Peyer's patch (tissue), 4 donors: ENCODE data around the gene IRF9. TPM values are rescaled to one million over a fixed set of nuclear protein-coding genes. Genes with fewer than 3 reads are reported as not detected.
A peak's percentile ranks its signal among the peaks of the same experiment; 100 is the strongest.

Experiments
- DNase-seq, 3 donors: peaks; one replicate each; pipeline ENCODE4 v3.0.0-alpha.2; 2017 to 2019
- H3K27ac ChIP-seq, 4 donors: fragments of 200-600 bp; sonication (generic); one replicate each; pipeline ENCODE4 v1.5.1; 2016 to 2019
- H3K27me3 ChIP-seq, 2 donors: fragments of 200-600 bp; sonication (generic); one replicate each; pipeline ENCODE4 v1.5.1; 2019
- H3K36me3 ChIP-seq, 3 donors: fragments of 200-600 bp; sonication (generic); one replicate each; pipeline ENCODE4 v1.5.1; 2016 to 2019
- H3K4me1 ChIP-seq, 4 donors: fragments of 200-600 bp; sonication (generic); one replicate each; pipeline ENCODE4 v1.5.1; 2016 to 2019
- H3K4me3 ChIP-seq, 4 donors: fragments of 200-600 bp; sonication (generic); 1 replicate in 3 of 4; 2 replicates in 1 of 4; pipeline ENCODE4 v1.5.1; 2016 to 2019; ENCODE audit warnings: mild to moderate bottlenecking in 1 of 4
- H3K9me3 ChIP-seq, 4 donors: fragments of 200-600 bp; sonication (generic); one replicate each; pipeline ENCODE4 v1.5.1; 2016 to 2019; ENCODE audit warnings: mild to moderate bottlenecking in 1 of 4
- POLR2A ChIP-seq, 2 donors: fragments of 450-650 bp; IDR thresholded peaks; one replicate each; pipeline ENCODE4 v1.5.1; 2017; ENCODE audit warnings: antibody characterized with exemption in 2 of 2, mild to moderate bottlenecking in 2 of 2, moderate library complexity in 2 of 2
- total RNA-seq, 4 donors: library from RNA; depleted of rRNA; stranded (reverse); fragments of >200 nt; gene quantifications; one replicate each; pipeline ENCODE4 v1.1.0, GENCODE V29; 2016
- TF ChIP-seq, protein P1 (sequence below), 6 experiments: fragments of 450-650 bp in 4 of 6; fragments of 200-600 bp in 2 of 6; sonication (generic) in 1 of 6; IDR thresholded peaks; one replicate each; pipeline ENCODE4 v1.5.1; 2017 to 2019; ENCODE audit warnings: antibody characterized with exemption in 6 of 6, mild to moderate bottlenecking in 3 of 6, moderate library complexity in 1 of 6

IRF9 gene
- total RNA-seq, 4 donors from 2014 or later, result 64.1 to 219 (median 80.8) TPM

DNA sequence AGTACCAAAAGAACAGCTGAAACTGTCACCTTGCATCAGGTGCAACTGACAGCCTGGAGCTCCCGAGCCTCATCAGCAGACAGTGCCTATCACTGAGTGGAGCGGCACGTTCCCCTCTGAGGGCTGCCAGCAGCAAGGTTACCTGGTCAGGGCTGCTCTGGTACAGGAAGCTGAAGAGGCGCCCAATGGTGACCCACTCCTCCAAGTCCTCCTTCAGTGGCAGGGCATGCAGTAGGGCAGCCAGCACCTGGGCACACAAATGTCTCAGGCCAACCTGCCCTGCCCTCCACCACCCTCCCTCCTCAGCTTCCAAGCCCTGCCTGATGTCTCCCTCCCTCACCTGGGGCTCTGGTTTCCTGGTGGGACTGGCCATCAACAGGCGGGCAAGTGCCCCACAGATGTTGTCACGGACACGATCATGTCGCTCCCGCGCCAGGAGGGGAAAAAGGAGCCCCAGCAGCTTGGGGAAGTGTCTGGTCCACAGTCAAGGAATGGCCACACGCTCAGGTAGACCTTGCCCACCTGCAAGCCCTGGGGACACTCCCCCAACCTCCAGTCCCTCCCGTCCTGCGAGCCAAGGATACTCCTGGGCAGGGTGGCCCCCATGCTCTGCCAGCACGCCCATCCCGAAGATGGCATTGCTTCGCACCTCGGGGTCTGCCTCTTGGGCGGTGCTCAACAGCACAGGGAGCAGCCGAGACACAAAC is 20.5 kb downstream of the IRF9 start:
- no peak for TF ChIP-seq POLR2A (IDR thresholded peaks at IDR 0.05)
- TF ChIP-seq, protein P1, sequence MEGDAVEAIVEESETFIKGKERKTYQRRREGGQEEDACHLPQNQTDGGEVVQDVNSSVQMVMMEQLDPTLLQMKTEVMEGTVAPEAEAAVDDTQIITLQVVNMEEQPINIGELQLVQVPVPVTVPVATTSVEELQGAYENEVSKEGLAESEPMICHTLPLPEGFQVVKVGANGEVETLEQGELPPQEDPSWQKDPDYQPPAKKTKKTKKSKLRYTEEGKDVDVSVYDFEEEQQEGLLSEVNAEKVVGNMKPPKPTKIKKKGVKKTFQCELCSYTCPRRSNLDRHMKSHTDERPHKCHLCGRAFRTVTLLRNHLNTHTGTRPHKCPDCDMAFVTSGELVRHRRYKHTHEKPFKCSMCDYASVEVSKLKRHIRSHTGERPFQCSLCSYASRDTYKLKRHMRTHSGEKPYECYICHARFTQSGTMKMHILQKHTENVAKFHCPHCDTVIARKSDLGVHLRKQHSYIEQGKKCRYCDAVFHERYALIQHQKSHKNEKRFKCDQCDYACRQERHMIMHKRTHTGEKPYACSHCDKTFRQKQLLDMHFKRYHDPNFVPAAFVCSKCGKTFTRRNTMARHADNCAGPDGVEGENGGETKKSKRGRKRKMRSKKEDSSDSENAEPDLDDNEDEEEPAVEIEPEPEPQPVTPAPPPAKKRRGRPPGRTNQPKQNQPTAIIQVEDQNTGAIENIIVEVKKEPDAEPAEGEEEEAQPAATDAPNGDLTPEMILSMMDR (IDR thresholded peaks at IDR 0.05), result no peak
- Histone ChIP-seq H3K36me3 (peaks cover 0 to 95% (median 0%) of the 10 kb centered on the region in 3 donors), H3K9me3 (no peaks in the 10 kb centered on the region), H3K27ac (no peak overlapping the region), H3K27me3 (no peaks in the 10 kb centered on the region), H3K4me3 (no peak overlapping the region), H3K4me1 (no peaks in the 10 kb centered on the region)
- peak in 1 of 3 donors; percentile 41 for DNase-seq

DNA sequence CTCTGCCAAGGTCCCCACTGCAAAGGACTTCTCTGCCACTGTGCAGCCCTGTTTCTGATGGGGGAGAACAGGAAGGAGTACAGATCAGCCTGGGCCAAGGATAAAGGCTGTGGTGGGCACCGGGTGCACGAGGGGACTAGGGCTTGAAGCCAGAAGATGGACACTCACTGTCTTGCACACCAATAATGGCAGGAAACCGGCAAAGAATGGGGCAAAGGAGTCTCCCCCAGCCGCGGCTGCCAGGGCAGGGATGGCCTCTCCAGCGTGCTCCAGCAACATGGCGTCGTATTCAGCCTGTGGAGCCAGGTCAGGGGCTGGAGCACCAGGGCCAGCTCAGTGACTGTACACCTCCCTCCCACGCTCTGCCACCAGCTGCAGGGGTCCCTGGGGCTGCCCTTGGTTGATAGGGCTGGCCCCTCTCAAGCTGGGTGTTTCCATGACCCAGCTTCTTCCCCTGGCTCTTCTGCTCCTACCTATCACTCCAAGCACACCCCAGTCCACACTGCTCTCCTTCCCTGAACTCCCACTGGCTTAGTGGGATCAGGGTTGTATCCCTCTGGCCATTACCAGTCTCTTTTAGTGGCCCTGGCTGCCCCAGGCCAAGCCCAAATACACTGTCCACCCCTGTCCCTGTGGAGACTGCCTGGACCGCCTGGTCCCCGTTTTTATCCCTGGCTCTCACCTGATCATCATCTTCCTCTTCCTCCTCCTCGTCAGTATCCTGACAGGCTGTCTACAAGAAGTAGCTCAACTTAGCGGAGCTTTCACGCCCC is 21.2 kb downstream of the IRF9 start:
- Histone ChIP-seq H3K27me3 (no peaks in the 10 kb centered on the region), H3K4me3 (no peak overlapping the region), H3K36me3 (peaks cover 0 to 87% (median 0%) of the 10 kb centered on the region in 3 donors), H3K4me1 (no peaks in the 10 kb centered on the region), H3K27ac (no peak overlapping the region), H3K9me3 (no peaks in the 10 kb centered on the region)
- DNase-seq, result peak in 1 of 3 donors; percentile 29
- TF ChIP-seq POLR2A (IDR thresholded peaks at IDR 0.05), result no peak
- TF ChIP-seq, protein P1 (IDR thresholded peaks at IDR 0.05), result no peak

DNA sequence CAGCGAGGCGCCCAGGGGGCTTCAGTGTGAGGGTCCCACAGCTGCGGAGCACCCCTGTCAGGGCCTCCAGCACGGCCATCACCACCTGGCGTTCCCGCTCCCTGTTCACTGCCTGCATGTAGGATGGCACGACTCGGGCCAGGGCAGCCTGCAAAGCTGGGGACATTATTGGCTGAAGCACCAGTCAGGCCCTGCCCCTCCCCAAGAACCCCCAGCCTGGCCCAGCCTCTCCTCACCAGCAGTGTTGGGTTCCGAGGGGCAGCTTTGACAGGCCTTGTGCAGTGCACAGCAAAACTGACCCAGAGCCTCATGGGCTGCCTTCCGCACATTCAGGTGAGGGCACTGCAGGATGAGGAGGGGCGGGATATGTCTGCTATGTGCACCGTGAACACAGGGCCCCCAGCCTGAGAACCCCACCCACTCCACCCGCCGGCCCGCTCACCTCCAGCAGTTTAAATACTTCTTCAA is 22.0 kb downstream of the IRF9 start:
- no peak for TF ChIP-seq POLR2A (IDR thresholded peaks at IDR 0.05)
- TF ChIP-seq, protein P1 (IDR thresholded peaks at IDR 0.05), result no peak
- Histone ChIP-seq H3K27ac (no peak overlapping the region), H3K4me3 (no peak overlapping the region), H3K9me3 (no peaks in the 10 kb centered on the region), H3K27me3 (no peaks in the 10 kb centered on the region), H3K4me1 (peaks cover 0 to 7% (median 6%) of the 10 kb centered on the region in 4 donors), H3K36me3 (peaks cover 0 to 79% (median 0%) of the 10 kb centered on the region in 3 donors)
- DNase-seq, result no peak

DNA sequence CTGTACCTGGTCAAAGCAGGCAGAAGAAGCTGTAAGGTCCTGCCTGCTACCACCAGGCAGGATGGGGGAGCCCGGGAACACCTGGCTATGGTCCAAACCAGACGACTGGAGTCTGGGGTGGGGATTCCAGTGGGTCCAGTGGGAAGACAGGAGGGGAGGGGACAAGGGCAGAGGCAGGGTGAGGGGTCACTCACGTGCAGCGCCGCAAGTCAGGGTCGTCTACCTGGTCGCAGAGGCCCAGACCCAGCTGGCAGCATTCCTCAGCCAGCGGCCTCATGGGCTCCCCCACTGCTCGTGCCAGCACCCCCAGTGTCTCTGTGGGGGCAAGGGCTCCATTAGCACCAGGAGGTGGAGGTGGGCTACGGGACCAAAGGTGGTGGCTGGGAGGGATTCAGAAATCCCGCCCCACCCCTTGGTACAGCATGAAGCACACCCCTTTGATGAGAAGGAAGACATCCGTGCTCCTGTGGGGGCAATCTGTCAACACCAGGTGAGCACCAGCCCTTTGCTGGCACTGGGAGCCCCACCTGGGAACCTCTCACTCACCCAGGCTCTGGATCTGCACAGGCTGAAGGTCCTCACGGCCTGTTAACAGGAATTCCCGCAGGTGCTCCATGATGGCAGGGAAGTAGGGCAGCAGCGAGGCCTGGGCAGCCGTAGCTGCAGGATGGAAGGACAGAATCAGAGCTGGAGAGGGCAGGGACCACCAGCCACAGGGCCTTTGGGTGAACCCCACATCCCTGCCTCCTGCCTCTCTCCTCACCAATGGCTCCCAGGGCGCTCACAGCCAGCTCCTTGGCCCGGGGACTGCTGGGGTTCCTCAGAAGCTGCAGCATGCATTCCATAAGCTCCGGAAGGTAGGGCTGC is 23.3 kb downstream of the IRF9 start:
- Histone ChIP-seq H3K36me3 (peaks cover 0 to 66% (median 0%) of the 10 kb centered on the region in 3 donors), H3K4me3 (no peak overlapping the region), H3K4me1 (peaks cover 0 to 17% (median 9%) of the 10 kb centered on the region in 4 donors), H3K9me3 (no peaks in the 10 kb centered on the region), H3K27ac (no peak overlapping the region), H3K27me3 (no peaks in the 10 kb centered on the region)
- DNase-seq, result no peak
- TF ChIP-seq, protein P1 (IDR thresholded peaks at IDR 0.05), result no peak

DNA sequence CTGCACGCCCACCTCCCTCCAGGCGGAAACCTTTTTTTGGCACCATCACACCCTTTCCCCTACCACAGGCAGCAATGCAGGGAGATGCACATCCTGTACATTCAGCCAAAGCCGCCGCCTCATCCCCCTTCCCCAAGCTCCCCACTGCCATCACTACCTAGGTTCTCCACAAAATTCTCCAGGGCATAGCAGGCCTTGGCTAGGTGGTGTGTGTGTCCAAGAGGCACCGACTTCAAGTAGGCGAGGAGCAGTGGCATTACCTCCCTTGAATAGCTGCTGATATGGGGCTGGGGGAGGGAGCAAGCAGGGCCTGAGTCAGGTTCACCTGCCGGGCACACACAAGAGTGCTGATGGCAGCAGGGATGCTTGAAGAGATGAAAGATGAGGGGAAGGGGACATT is 24.0 kb downstream of the IRF9 start:
- peaks cover 0 to 18% (median 9%) of the 10 kb centered on the region in 4 donors for H3K4me1 ChIP-seq
- DNase-seq, result no peak
- no peaks in the 10 kb centered on the region for H3K27me3 ChIP-seq
- no peaks in the 10 kb centered on the region for H3K9me3 ChIP-seq
- peaks cover 0 to 61% (median 0%) of the 10 kb centered on the region in 3 donors for H3K36me3 ChIP-seq
- H3K4me3 ChIP-seq, result no peak overlapping the region
- H3K27ac ChIP-seq, result no peak overlapping the region
- TF ChIP-seq POLR2A (IDR thresholded peaks at IDR 0.05), result no peak
- TF ChIP-seq, protein P1 (IDR thresholded peaks at IDR 0.05), result no peak
